ENCODE data around the gene MUSK.
"Not testable (repeated sequence)": the region's sequence is repeated elsewhere in the genome, so short reads cannot be mapped to it uniquely, and the experiment has no call there.

GRCh38 chr9:110695846-110696245, 27.3 kb downstream of the MUSK start:
- TF ChIP-seq CTCF (optimal IDR thresholded peaks at IDR 0.05 in 1 of 3, IDR thresholded peaks at IDR 0.05 in 1 of 3, conservative IDR thresholded peaks at IDR 0.05 in 1 of 3; ENCODE audit: extremely low read depth in 1 of 3, insufficient read depth in 2 of 3, low read length in 3 of 3); EZH2 (IDR thresholded peaks at IDR 0.05; ENCODE audit: low read length): not testable (repeated sequence)

All from keratinocyte (primary cell).